Endometrium (tissue), 2 donors: ENCODE data around the gene PTPRD.
A peak's percentile ranks its signal among the peaks of the same experiment; 100 is the strongest.

Experiments used
- FAIRE-seq: peaks from 2 replicates; lab custom pipeline; 2012; peaks lifted over from hg19 to GRCh38; lab: Jason Lieb, UNC
- donor health status: control.
- donor health status: control.

The PTPRD gene

DNA sequence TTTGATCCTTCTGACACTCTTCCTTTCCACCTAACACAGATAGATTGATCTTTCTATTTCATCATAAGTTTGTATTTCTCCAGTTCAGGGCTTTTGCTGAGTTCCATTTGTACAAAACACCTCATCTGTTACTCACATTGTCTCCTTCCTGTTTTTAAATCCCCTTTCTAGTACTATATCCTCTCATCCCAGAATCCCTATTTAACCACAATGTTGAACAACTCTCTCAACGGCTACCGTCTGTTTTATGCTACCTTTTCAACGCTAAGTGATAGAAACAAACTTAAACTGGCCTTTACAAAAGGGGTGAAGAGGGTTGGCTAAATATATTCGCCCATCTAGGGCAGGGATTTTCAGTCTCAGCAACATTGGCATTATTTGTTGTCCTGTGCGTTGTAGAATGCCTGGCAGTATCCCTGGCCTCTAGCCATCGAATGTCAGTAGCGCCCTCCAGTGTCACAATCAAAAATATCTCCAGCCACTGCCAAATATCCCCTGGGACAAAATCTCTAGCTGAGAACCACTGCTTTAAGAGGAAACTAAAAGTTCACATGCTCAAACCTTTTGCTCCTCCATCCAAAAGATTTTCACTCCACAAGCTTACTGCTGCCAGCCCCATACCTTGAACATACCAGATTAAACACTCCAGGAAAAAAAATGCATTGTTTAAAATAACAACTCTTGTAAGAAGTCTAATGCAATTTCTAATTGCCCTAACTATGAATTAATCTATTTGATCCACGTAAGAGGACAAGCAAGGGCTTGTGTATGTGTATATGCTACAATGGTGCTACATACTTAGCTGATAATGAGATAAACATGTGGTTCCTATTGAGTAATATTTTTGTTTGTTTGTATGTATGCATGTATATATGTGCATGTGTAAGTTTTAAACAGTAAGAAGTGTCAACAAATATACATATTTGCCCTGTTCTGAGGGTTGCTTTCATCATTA, 344.0 kb downstream of the PTPRD start:
- FAIRE-seq, result no peak

DNA sequence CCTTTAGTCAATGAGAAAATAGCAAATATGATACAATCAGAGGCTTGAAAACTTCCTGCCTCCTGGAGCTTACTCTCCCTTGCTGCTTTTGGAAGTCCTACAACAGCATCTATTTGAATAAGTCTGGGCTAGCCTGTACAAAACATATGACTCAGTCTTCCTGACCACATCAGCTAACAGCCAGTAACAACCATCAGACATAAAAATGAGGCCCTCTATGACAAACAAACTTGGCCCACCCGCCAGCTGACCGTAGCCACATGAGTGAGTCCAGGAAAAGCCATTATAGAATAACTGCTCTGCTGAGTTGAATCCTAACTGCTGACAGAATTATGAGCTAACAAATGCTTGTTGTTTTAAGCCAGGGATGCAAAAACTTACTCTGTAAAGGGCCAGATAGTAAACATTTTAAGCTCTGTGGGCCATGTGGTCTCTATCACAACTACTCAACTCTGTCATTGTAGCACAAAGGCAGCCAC, 347.6 kb downstream of the PTPRD start:
- FAIRE-seq, result peak; percentile 99

- no peak for FAIRE-seq
Measured at GRCh38 chr9:10260501-10260900, 352.3 kb downstream of the PTPRD start.

DNA sequence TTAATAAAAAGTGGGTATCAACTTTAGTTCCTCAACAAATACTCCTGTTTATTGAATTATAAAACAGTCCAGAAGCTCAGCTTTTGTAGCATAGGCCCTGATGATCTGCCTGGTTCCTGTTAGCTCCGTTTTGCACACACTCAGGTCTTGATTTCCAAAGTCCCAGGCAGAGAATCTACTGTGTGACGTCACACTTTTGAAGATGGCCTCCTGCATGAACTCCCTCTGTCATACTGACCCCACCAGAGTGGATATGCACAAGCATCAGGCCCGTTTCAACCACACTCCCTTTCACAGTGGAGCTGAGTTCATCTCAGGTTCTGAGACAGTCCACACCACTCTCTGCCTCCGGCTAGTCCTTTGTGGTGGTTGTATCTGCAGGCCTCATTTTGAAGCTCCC, 353.1 kb downstream of the PTPRD start:
- no peak for FAIRE-seq

- no peak for FAIRE-seq
Measured at GRCh38 chr9:10255758-10256157, 357.0 kb downstream of the PTPRD start.

- no peak for FAIRE-seq
Measured at GRCh38 chr9:10254338-10254737, 358.5 kb downstream of the PTPRD start.

DNA sequence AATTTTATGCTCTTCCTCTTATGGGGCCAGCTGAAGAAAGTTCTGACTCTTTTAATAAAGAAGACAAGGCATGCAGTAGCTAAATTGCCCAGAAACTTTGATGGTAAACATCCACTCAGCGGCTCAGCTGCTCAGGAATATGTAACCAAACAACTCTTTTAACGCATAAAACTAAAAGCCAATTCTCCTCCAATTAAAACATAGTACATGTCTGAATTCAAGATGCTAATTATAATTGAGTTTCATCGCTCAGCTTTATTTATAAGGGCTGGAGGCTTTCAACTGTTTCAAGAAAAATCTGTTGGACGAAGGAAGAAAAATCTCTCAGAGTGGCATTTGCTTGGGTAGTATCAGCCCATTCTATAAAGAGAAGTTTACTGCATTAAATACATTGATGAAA, 359.5 kb downstream of the PTPRD start:
- FAIRE-seq, result no peak

GRCh38 chr9:10252174-10252573, 360.6 kb downstream of the PTPRD start:
- FAIRE-seq, result no peak

DNA sequence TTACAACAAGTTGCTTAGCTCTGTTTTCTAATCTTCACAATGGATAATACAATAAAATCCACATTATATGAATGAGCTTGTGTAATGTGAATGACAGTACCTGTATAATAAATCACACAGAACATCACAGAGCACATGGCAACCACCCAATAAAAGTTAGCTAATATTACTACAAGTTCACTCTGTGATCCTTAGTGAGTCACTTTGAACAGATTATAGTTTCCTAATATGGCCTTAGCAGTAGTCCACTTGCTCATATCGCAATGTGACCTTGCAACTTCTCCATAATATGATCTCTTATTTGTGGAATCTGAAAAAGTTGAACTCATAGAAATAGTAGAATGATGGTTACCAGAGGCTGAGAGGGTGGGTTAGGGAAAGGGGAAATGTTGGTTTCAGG, 361.3 kb downstream of the PTPRD start:
- FAIRE-seq, result no peak

DNA sequence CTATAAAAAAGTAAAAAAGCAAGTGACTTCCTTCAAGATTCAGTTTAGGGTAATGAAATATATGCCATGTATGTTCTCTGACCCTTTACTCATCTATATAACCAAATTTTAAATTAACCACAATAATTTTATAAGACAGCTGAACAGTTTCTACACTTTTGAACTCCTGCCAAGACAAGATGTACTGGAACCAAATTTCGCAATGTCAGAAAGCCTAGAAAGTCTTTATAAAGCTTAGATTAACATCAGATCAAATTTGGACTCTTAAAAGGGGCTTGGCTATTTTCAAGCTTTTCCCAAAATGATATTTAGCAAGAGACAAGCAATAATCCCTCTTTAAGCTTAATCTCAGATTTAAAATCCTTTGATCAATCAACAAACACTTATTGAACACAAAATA, 362.6 kb downstream of the PTPRD start:
- FAIRE-seq, result no peak

GRCh38 chr9:10248890-10249289, 363.9 kb downstream of the PTPRD start:
- no peak for FAIRE-seq

DNA sequence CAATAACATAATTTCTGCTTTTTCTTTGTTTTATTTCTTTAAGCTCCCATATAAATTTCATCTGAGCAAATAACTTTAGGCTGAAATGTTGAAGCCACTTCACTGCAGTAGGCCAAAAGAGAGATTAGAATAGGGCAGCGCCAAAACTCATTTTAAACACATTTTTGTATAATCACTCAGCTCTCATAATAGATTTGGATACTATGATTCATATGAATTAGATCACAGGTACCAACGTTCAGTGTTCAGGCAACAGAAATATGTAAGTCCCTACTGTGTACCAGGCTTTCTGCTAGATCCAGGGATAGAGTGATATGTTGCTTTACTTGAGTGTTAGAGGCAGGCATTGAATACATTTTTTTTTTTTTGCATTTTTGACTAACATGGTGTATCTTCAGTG, 370.5 kb downstream of the PTPRD start:
- no peak for FAIRE-seq

DNA sequence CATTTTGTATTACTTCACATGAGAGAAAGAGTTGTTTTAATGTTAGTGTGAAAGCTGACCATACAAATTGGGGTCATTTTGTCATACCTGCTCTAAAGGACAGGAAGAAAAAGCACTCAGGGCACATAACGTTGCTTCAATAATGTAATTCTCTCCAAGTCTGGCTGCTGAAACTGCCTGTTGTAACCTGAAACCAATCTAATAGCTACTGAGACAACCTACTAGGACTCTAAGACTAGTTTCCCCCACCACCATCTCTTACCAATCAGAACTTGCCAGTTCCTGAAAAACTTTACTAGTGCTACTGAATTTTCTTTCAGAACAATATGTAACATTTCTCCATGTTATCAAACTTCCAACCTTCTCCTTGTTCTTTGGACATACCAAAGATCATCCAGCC, 374.7 kb downstream of the PTPRD start:
- FAIRE-seq, result no peak

DNA sequence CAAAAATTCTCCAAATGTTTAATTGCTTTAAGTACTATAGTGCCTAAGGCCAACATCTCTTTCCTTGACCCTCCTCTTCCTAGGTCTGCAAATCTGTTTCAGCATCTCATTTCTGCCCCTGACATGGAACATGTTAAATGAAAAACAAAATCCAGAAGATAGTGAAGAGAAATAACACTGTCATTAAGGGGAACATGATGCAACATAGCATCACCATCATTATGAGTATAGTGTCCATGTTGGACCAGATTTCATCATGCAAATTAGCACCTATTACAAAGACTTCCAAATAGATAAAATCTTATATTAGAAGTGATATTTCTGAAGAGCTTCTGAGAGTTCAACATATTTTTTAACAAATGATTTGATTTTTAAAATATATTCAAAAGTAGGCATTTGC, 375.2 kb downstream of the PTPRD start:
- FAIRE-seq, result no peak

DNA sequence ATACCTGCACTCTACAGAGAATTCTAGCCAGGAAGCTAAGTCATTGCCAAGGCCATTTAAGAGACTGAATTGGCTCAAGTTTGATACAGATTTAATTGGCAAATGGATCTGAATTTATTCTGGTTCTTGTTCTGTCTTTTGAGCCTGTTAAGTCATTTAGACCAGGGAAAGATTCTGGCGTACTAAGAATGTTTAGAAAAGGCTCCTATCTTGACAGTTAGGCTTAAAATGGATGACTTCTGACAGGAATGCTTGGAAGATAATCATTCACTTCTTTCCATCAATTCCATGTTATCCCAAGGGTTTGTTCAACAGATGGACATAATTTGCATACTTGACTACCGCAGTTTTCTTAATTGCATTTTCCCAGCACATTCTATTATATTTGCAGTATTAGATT, 376.6 kb downstream of the PTPRD start:
- no peak for FAIRE-seq

- FAIRE-seq, result no peak
Measured at GRCh38 chr9:10235376-10235775, 377.4 kb downstream of the PTPRD start.

GRCh38 chr9:10232352-10232930, 380.4 kb downstream of the PTPRD start:
- no peak for FAIRE-seq

- no peak for FAIRE-seq
Measured at GRCh38 chr9:10230512-10230911, 382.3 kb downstream of the PTPRD start.

GRCh38 chr9:10228082-10228481, 384.7 kb downstream of the PTPRD start:
- FAIRE-seq, result no peak

DNA sequence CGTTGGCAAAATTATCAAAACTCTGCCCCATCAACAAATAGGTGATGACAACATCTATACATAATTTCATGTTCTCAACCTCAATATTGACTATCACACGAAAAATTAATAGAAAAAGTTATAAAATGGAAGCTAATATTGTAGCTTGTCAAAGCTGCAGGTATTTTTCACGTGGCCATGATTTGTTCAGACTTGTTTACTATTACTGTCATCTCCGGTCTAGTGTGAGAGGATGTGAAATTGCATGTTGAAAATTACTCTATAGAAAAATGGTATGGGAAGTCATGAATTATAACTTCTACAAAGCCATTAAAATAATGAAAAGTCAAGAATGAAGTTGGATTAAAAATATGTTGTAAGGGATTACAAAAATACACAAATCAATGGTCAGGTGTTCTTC, 385.8 kb downstream of the PTPRD start:
- no peak for FAIRE-seq

DNA sequence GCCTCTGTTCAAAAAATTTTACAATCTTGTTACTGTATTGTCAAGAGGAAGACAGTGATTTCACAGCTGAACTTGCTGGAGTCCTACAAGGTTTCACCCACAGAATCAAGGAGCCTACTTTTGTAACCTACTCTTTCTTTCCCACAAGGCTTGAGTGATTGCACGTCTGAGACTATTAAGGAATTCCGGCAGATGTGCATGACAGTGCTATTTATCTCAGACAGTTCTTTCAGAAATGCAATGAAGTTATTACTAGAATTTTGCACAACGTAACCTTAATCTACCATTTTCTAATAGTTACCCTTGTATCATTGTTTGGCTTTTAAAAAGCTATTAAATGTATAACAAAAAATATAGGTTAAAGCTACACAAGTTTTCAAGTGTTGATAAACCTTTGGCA, 400.1 kb downstream of the PTPRD start:
- FAIRE-seq, result no peak

DNA sequence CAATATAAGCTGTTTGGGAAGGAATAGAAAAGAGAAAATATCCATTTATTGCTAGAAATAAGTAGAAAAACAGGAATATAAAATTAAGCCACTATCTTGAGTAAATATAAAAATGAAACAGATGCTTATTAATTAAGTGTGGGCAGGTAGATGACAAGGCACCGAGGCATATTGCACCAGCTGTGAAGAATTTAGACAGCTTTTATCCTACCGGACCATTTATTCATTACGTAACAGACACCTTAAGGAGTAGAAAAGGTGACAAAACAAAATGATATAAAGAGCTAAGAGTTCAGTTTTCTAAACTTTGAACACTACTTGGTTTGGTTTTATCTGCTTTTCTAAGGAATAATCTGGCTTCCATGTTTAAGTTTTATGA, 404.1 kb downstream of the PTPRD start:
- FAIRE-seq, result no peak

GRCh38 chr9:10204276-10204675, 408.5 kb downstream of the PTPRD start:
- FAIRE-seq, result peak; percentile 59

DNA sequence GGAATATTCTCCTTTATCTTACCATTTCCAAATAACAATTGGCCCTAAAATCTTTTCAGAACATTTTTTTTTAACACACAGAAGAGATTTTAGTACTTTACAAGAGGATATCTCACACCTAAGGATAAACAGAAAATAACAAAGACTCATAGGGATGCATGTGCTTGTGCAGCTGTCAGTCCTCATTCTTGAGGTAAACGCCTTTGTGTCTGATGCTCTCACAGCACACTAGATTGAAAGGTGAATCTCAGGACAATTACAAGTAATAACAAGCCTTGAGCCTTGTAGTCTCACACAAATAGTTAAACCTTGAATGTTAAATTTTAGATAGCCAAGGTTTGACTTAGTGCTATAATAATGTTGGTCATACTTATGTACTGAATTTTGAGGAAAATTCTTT, 439.2 kb downstream of the PTPRD start:
- no peak for FAIRE-seq
